Lower leg skin (tissue), 4 donors: ENCODE data around the gene FNDC7. TPM values are rescaled to one million over a fixed set of nuclear protein-coding genes. Genes with fewer than 3 reads are reported as not detected.
"Not testable (repeated sequence)": the region's sequence is repeated elsewhere in the genome, so short reads cannot be mapped to it uniquely, and the experiment has no call there.

ENCODE experiments used
- DNase-seq, 2 donors: peaks; one replicate each; pipeline ENCODE4 v3.0.0-alpha.2; 2019; ENCODE audit warnings: low spot score in 2 of 2
- H3K4me3 ChIP-seq: fragments of 200-600 bp; sonication (generic); 2 replicates; pipeline ENCODE4 v1.5.1; 2017; ENCODE audit warnings: mild to moderate bottlenecking, low read depth; ENCODE audit not compliant: poor library complexity, severe bottlenecking
- POLR2A ChIP-seq, 2 donors: fragments of 450-650 bp; IDR thresholded peaks; one replicate each; pipeline ENCODE4 v1.6.1; 2016 to 2017; ENCODE audit warnings: antibody characterized with exemption in 2 of 2, mild to moderate bottlenecking in 1 of 2, moderate library complexity in 1 of 2
- WGBS, 2 donors: methylation state at CpG; one replicate each; pipeline ENCODE4 v1.1.5; 2018; 5-methylcytosine and 5-hydroxymethylcytosine counted together
- intact Hi-C: fragments of 100-400 bp; cut with DNase I; formaldehyde crosslinking; loops from one replicate; pipeline ENCODE4 v1.15.0; 2023; ENCODE audit warnings: low total_unique reads
- total RNA-seq, 4 donors: library from RNA; depleted of rRNA; stranded (reverse); fragments of >200 nt; gene quantifications; one replicate each; pipeline ENCODE4 v1.1.0, GENCODE V29; 2016
- TF ChIP-seq, protein P1 (sequence below), 3 donors: fragments of 450-650 bp; IDR thresholded peaks; one replicate each; pipeline ENCODE4 v1.5.1; 2016; ENCODE audit warnings: antibody characterized with exemption in 3 of 3, mild to moderate bottlenecking in 3 of 3, moderate library complexity in 2 of 3

The FNDC7 gene
- total RNA-seq, 4 donors from 2014 or later: not detected

- TF ChIP-seq, protein P1, sequence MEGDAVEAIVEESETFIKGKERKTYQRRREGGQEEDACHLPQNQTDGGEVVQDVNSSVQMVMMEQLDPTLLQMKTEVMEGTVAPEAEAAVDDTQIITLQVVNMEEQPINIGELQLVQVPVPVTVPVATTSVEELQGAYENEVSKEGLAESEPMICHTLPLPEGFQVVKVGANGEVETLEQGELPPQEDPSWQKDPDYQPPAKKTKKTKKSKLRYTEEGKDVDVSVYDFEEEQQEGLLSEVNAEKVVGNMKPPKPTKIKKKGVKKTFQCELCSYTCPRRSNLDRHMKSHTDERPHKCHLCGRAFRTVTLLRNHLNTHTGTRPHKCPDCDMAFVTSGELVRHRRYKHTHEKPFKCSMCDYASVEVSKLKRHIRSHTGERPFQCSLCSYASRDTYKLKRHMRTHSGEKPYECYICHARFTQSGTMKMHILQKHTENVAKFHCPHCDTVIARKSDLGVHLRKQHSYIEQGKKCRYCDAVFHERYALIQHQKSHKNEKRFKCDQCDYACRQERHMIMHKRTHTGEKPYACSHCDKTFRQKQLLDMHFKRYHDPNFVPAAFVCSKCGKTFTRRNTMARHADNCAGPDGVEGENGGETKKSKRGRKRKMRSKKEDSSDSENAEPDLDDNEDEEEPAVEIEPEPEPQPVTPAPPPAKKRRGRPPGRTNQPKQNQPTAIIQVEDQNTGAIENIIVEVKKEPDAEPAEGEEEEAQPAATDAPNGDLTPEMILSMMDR (IDR thresholded peaks at IDR 0.05): no peak
- no peak for TF ChIP-seq POLR2A (IDR thresholded peaks at IDR 0.05)
- intact Hi-C loops: no loop called here
- no peak overlapping the region for H3K4me3 ChIP-seq
- WGBS, 2 donors: 94 to 98% methylated on average over 3 of the region's 3 CpGs
- no peak for DNase-seq
Observed at GRCh38 chr1:108780937-108781574, 68.3 kb downstream of the FNDC7 start.

GRCh38 chr1:108781575-108781944, 68.9 kb downstream of the FNDC7 start:
- intact Hi-C loops, H3K4me3 ChIP-seq, DNase-seq: not testable (repeated sequence)
- WGBS, 2 donors: 96 to 100% methylated on average over 1 of the region's 1 CpG

GRCh38 chr1:108785264-108785663, 72.6 kb downstream of the FNDC7 start:
- intact Hi-C loops: no loop called here
- TF ChIP-seq, protein P1 (IDR thresholded peaks at IDR 0.05): no peak
- no peak for TF ChIP-seq POLR2A (IDR thresholded peaks at IDR 0.05)
- WGBS, 2 donors: 96% methylated on average over 6 of the region's 6 CpGs

GRCh38 chr1:108785880-108786279, 73.2 kb downstream of the FNDC7 start:
- WGBS, 2 donors: 90 to 100% methylated on average over 2 of the region's 2 CpGs
- TF ChIP-seq, protein P1 (IDR thresholded peaks at IDR 0.05): no peak
- TF ChIP-seq POLR2A (IDR thresholded peaks at IDR 0.05): no peak
- DNase-seq: no peak
- intact Hi-C loops: no loop called here
- no peak overlapping the region for H3K4me3 ChIP-seq

More at GRCh38 chr1:108785264-108785663, 72.6 kb downstream of the FNDC7 start:
- no peak for DNase-seq
- no peak overlapping the region for H3K4me3 ChIP-seq

DNA sequence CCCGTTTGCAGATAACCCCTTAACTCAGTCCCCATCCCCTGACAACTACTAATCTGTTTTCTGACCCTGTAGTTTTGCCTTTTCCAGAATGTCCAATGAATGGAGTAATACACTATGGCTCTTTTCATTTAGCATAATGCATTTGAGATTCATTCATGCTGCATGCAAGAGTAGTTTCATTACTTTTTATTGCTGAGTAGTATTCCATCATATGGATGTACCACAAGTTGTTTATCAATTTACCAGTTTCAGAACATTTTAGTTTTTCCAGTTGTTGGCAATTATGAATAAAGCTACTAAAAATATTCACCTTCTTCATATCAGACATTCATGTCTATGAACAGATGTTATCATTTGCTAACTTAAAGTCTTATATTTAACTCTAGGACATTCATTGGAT, 79.1 kb downstream of the FNDC7 start:
- H3K4me3 ChIP-seq: no peak overlapping the region
- intact Hi-C loops: no loop called here
- 93 to 98% methylated on average over 1 of the region's 1 CpG for WGBS, 2 donors
- TF ChIP-seq, protein P1 (IDR thresholded peaks at IDR 0.05): no peak
- no peak for TF ChIP-seq POLR2A (IDR thresholded peaks at IDR 0.05)
- no peak for DNase-seq

Other genes starting within 250 kb of the FNDC7 start
- gene EEIG2, start 152.8 kb upstream of the FNDC7 start, total RNA-seq: 1 to 10 TPM; 4.8 to 7.3 (median 5.5) TPM
- gene HENMT1, start 51.8 kb upstream of the FNDC7 start, total RNA-seq: 1 to 10 TPM; 2.0 to 3.9 (median 2.2) TPM
- 10 to 100 TPM; 12.8 to 38.9 (median 18.4) TPM for gene PRPF38B, start 20.6 kb upstream of the FNDC7 start, total RNA-seq
- gene STXBP3, start 33.8 kb downstream of the FNDC7 start, total RNA-seq: 10 to 100 TPM; 57.4 to 80.7 (median 69.5) TPM
- gene AKNAD1, start 144.2 kb downstream of the FNDC7 start, total RNA-seq: 1 to 10 TPM; 2.8 to 5.5 (median 3.5) TPM
- gene GPSM2, start 164.1 kb downstream of the FNDC7 start, total RNA-seq: 100 to 1,000 TPM; 100 to 129 (median 122) TPM